Neural progenitor cell (in vitro differentiated cells): ENCODE data around the gene AFG1L. TPM values are rescaled to one million over a fixed set of nuclear protein-coding genes. Genes with fewer than 3 reads are reported as not detected.
"Not testable (repeated sequence)": the region's sequence is repeated elsewhere in the genome, so short reads cannot be mapped to it uniquely, and the experiment has no call there.

Experiments used
- DNase-seq: peaks from one replicate; pipeline ENCODE4 v3.0.0-alpha.2; 2016; ENCODE audit warnings: low spot score
- H2AFZ ChIP-seq: fragments of 200-600 bp; sonication (generic); replicated peaks from 2 replicates; pipeline ENCODE4 v1.6.1; 2016; ENCODE audit warnings: antibody characterized with exemption
- H3F3A ChIP-seq: fragments of 200-600 bp; sonication (generic); 2 replicates; pipeline ENCODE4 v1.6.1; 2016; ENCODE audit warnings: antibody characterized with exemption, low read depth
- H3K27ac ChIP-seq: fragments of 200-600 bp; sonication (generic); 2 replicates; pipeline ENCODE4 v1.5.1; 2016; ENCODE audit warnings: mild to moderate bottlenecking
- H3K27me3 ChIP-seq: fragments of 200-600 bp; sonication (generic); 2 replicates; pipeline ENCODE4 v1.6.1; 2016; ENCODE audit warnings: mild to moderate bottlenecking, moderate library complexity
- H3K36me3 ChIP-seq: fragments of 200-600 bp; sonication (generic); 2 replicates; pipeline ENCODE4 v1.5.1; 2016
- H3K4me1 ChIP-seq: fragments of 200-600 bp; sonication (generic); 2 replicates; pipeline ENCODE4 v1.6.1; 2016; ENCODE audit warnings: mixed run types
- H3K4me2 ChIP-seq: fragments of 200-600 bp; sonication (generic); 2 replicates; pipeline ENCODE4 v1.6.1; 2016
- H3K4me3 ChIP-seq: fragments of 200-600 bp; sonication (generic); 2 replicates; pipeline ENCODE4 v1.5.1; 2016
- H3K79me2 ChIP-seq: fragments of 200-600 bp; sonication (generic); 2 replicates; pipeline ENCODE4 v1.6.1; 2016; ENCODE audit warnings: low read depth
- H3K9ac ChIP-seq: fragments of 200-600 bp; sonication (generic); 2 replicates; pipeline ENCODE4 v1.6.1; 2016
- H3K9me3 ChIP-seq: fragments of 200-600 bp; sonication (generic); 2 replicates; pipeline ENCODE4 v1.5.1; 2016; ENCODE audit warnings: low read depth
- H4K20me1 ChIP-seq: fragments of 200-600 bp; sonication (generic); 2 replicates; pipeline ENCODE4 v1.6.1; 2016; ENCODE audit warnings: low read depth
- H3K27ac Mint-ChIP-seq: 3 replicates; pipeline ENCODE4 v1.8.0; 2021; ENCODE audit warnings: mixed read lengths
- H3K27me3 Mint-ChIP-seq: 2 replicates; pipeline ENCODE4 v1.8.0; 2022; ENCODE audit warnings: low read depth, mild to moderate bottlenecking, inconsistent platforms, moderate library complexity, mixed read lengths; ENCODE audit not compliant: insufficient read depth
- H3K36me3 Mint-ChIP-seq: 3 replicates; pipeline ENCODE4 v1.8.0; 2021; ENCODE audit warnings: mixed read lengths
- H3K4me1 Mint-ChIP-seq: 3 replicates; pipeline ENCODE4 v1.8.0; 2021; ENCODE audit warnings: mixed read lengths
- H3K4me3 Mint-ChIP-seq: 3 replicates; pipeline ENCODE4 v1.8.0; 2021; ENCODE audit warnings: mild to moderate bottlenecking, moderate library complexity, mixed read lengths
- H3K9me3 Mint-ChIP-seq: 3 replicates; pipeline ENCODE4 v1.8.0; 2020; ENCODE audit warnings: mixed read lengths
- EZH2 ChIP-seq: fragments of 200-600 bp; sonication (generic); IDR thresholded peaks from 2 replicates; pipeline ENCODE4 v1.6.1; 2017; ENCODE audit warnings: antibody characterized with exemption, mild to moderate bottlenecking, moderate library complexity
- EZH2phosphoT487 ChIP-seq: fragments of 200-600 bp; sonication (generic); IDR thresholded peaks from 2 replicates; pipeline ENCODE4 v1.6.1; 2017; ENCODE audit warnings: antibody characterized with exemption
- total RNA-seq: library from RNA; depleted of rRNA; stranded (reverse); fragments of >200 nt; gene quantifications from 2 replicates; pipeline ENCODE4 v1.2.3, GENCODE V29; 2015; ENCODE audit warnings: low replicate concordance
- TF ChIP-seq, protein P1 (sequence below): fragments of 200-600 bp; sonication (generic); IDR thresholded peaks from 2 replicates; pipeline ENCODE4 v1.5.1; 2017; ENCODE audit warnings: antibody characterized with exemption, mild to moderate bottlenecking

The AFG1L gene
- total RNA-seq, 1 donor from 2014 or later, result 8.3 TPM

DNA sequence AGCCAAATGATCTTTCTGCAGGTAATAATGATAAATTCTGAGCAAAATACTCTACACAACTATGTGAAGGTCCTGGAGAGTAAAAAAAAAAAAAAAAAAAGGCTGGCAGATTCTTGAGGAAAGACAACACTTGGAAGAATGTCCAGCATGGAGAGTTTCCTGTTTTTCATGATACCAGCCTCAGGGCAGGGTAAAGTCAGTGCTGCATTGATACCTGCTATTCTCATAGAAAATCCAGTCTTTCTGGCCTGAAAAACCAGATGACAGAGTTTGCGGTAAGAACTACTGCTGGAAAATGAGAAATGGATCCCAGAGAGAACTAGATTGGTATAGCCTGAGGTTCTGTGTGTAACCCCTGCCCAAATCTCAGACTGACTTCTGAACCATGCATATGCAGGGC lies 89.1 kb downstream of the AFG1L start:
- Mint-ChIP-seq H3K27ac (no peak overlapping the region), H3K27me3 (no peaks in the 10 kb centered on the region), H3K4me1 (no peaks in the 10 kb centered on the region), H3K36me3 (no peaks in the 10 kb centered on the region), H3K9me3 (no peaks in the 10 kb centered on the region), H3K4me3 (no peak overlapping the region)
- H3K9me3 ChIP-seq, result no peaks in the 10 kb centered on the region
- H3K4me1 ChIP-seq, result no peaks in the 10 kb centered on the region
- no peak overlapping the region for H3K4me2 ChIP-seq
- no peak overlapping the region for H3K9ac ChIP-seq
- H3F3A ChIP-seq, result no peaks in the 10 kb centered on the region
- H3K36me3 ChIP-seq, result no peaks in the 10 kb centered on the region
- H3K79me2 ChIP-seq, result no peaks in the 10 kb centered on the region
- H2AFZ ChIP-seq, result no peak overlapping the region
- no peak for TF ChIP-seq EZH2
- TF ChIP-seq, protein P1, sequence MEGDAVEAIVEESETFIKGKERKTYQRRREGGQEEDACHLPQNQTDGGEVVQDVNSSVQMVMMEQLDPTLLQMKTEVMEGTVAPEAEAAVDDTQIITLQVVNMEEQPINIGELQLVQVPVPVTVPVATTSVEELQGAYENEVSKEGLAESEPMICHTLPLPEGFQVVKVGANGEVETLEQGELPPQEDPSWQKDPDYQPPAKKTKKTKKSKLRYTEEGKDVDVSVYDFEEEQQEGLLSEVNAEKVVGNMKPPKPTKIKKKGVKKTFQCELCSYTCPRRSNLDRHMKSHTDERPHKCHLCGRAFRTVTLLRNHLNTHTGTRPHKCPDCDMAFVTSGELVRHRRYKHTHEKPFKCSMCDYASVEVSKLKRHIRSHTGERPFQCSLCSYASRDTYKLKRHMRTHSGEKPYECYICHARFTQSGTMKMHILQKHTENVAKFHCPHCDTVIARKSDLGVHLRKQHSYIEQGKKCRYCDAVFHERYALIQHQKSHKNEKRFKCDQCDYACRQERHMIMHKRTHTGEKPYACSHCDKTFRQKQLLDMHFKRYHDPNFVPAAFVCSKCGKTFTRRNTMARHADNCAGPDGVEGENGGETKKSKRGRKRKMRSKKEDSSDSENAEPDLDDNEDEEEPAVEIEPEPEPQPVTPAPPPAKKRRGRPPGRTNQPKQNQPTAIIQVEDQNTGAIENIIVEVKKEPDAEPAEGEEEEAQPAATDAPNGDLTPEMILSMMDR, result no peak
- no peak for TF ChIP-seq EZH2phosphoT487
- H3K27ac ChIP-seq, result no peak overlapping the region
- H4K20me1 ChIP-seq, result no peaks in the 10 kb centered on the region
- no peaks in the 10 kb centered on the region for H3K27me3 ChIP-seq
- no peak overlapping the region for H3K4me3 ChIP-seq
- DNase-seq, result no peak

DNA sequence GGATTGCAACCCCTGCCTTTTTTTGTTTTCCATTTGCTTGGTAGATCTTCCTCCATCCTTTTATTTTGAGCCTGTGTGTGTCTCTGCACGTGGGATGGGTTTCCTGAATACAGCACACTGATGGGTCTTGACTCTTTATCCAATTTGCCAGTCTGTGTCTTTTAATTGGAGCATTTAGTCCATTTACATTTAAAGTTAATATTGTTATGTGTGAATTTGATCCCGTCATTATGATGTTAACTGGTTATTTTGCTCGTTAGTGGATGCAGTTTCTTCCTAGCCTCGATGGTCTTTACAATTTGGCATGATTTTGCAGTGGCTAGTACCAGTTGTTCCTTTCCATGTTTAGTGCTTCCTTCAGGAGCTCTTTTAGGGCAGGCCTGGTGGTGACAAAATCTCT lies 94.3 kb downstream of the AFG1L start:
- H3K9me3 ChIP-seq, H2AFZ ChIP-seq, H3K4me2 ChIP-seq, H3K27ac Mint-ChIP-seq, H3K4me3 Mint-ChIP-seq, H3K36me3 Mint-ChIP-seq, H3K4me1 Mint-ChIP-seq, H4K20me1 ChIP-seq, H3K27ac ChIP-seq, H3F3A ChIP-seq, H3K4me1 ChIP-seq, H3K36me3 ChIP-seq, DNase-seq, H3K4me3 ChIP-seq, H3K27me3 Mint-ChIP-seq, H3K79me2 ChIP-seq, H3K27me3 ChIP-seq, H3K9ac ChIP-seq, H3K9me3 Mint-ChIP-seq: not testable (repeated sequence)

DNA sequence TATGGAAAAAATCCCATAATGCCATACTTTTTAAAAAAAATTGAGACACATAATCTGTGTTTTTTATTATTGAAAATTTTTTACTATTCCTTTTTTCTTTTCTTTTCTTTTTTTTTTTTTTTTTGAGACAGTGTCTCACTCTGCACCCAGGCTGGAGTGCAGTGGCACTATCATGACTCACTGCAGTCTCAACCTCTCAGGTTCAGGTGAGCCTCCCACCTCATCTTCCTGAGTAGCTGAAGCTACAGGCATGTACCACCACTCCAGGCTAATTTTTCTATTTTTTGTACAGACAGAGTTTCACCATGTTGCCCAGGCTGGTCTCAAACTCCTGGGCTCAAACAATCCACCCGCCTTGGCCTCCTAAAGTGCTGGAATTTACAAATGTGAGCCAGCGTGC lies 100.4 kb downstream of the AFG1L start:
- H3K27me3 Mint-ChIP-seq, result no peaks in the 10 kb centered on the region
- Histone ChIP-seq H3F3A (no peaks in the 10 kb centered on the region), H3K9me3 (no peaks in the 10 kb centered on the region), H3K4me2 (no peak overlapping the region), H3K79me2 (no peaks in the 10 kb centered on the region), H3K4me1 (no peaks in the 10 kb centered on the region), H3K4me3 (no peak overlapping the region), H3K9ac (no peak overlapping the region), H3K36me3 (no peaks in the 10 kb centered on the region), H3K27ac (no peak overlapping the region), H4K20me1 (no peaks in the 10 kb centered on the region), H2AFZ (no peak overlapping the region), H3K27me3 (no peaks in the 10 kb centered on the region)
- H3K27ac Mint-ChIP-seq, result no peak overlapping the region
- DNase-seq, result no peak
- TF ChIP-seq EZH2, result no peak
- TF ChIP-seq, protein P1, result no peak
- TF ChIP-seq EZH2phosphoT487, result no peak
- no peaks in the 10 kb centered on the region for H3K4me1 Mint-ChIP-seq
- H3K4me3 Mint-ChIP-seq, result no peak overlapping the region
- H3K36me3 Mint-ChIP-seq, result no peaks in the 10 kb centered on the region
- no peaks in the 10 kb centered on the region for H3K9me3 Mint-ChIP-seq

DNA sequence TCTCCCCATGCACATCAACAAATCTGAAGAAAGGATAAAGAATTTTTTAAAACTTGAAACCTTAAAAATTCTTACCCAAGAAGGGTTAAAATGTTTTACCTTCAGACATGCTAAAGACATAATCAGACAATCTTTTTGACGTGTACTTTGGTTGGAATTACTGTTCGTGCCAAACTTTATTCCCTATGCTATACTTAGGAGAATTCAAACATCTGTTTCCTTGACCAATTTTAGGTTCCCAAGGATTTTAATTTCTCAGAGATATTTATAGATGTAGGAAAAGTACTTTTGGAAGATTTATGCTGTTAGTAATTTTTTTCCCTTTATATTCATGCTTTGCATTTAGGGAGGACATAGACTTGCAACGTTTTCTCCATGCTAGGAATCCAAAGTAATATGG lies 108.4 kb downstream of the AFG1L start:
- H3K9me3 Mint-ChIP-seq, result peaks cover 8% of the 10 kb centered on the region
- H3K4me1 ChIP-seq, result no peaks in the 10 kb centered on the region
- TF ChIP-seq EZH2phosphoT487, result no peak
- TF ChIP-seq EZH2, result no peak
- TF ChIP-seq, protein P1, result no peak
- no peak overlapping the region for H2AFZ ChIP-seq
- H3K4me1 Mint-ChIP-seq, result no peaks in the 10 kb centered on the region
- H3K9ac ChIP-seq, result no peak overlapping the region
- H3K36me3 Mint-ChIP-seq, result peaks cover 2% of the 10 kb centered on the region
- H3F3A ChIP-seq, result no peaks in the 10 kb centered on the region
- no peaks in the 10 kb centered on the region for H3K79me2 ChIP-seq
- H3K4me2 ChIP-seq, result no peak overlapping the region
- H3K27ac Mint-ChIP-seq, result no peak overlapping the region
- H3K4me3 Mint-ChIP-seq, result no peak overlapping the region
- no peak for DNase-seq
- H3K27ac ChIP-seq, result no peak overlapping the region
- H3K4me3 ChIP-seq, result no peak overlapping the region
- no peaks in the 10 kb centered on the region for H3K36me3 ChIP-seq
- no peaks in the 10 kb centered on the region for H4K20me1 ChIP-seq
- no peaks in the 10 kb centered on the region for H3K27me3 ChIP-seq
- H3K27me3 Mint-ChIP-seq, result no peaks in the 10 kb centered on the region
- H3K9me3 ChIP-seq, result no peaks in the 10 kb centered on the region
